MCF 10A (cell line): Measurements from ENCODE around the gene PSORS1C1. TPM values are rescaled to one million over a fixed set of nuclear protein-coding genes. Genes with fewer than 3 reads are reported as not detected.

Source experiments
- BruUV-seq: library from RNA; stranded (reverse); fragments of 400-500 nt; replicated peaks from 2 replicates; lab custom pipeline; 2021; lab: Mats Ljungman, UMichigan
- CTCF ChIA-PET: fragments of 300-600 bp; sonication (Branson Sonifier 250); formaldehyde crosslinking; extraction: SDS; loops from one replicate; lab custom pipeline; 2021; ENCODE audit warnings: antibody characterized with exemption, inconsistent platforms; lab: Yijun Ruan, JAX
- POLR2A ChIA-PET: fragments of 300-600, 350-650 bp; sonication (Branson Sonifier 250); formaldehyde crosslinking; extraction: SDS; loops from one replicate; lab custom pipeline; 2020; ENCODE audit warnings: antibody characterized with exemption, inconsistent platforms; lab: Yijun Ruan, JAX
- DNase-seq: peaks from one replicate; pipeline ENCODE4 v3.0.0-alpha.2; 2018; ENCODE audit not compliant: unreplicated experiment
- H3K27ac Mint-ChIP-seq: one replicate; pipeline ENCODE4 v1.8.0; 2022; ENCODE audit warnings: mild to moderate bottlenecking, low read depth, mixed read lengths; ENCODE audit not compliant: unreplicated experiment
- H3K27me3 Mint-ChIP-seq: one replicate; pipeline ENCODE4 v1.8.0; 2022; ENCODE audit warnings: mixed read lengths; ENCODE audit not compliant: insufficient read depth, unreplicated experiment
- H3K36me3 Mint-ChIP-seq: one replicate; pipeline ENCODE4 v1.8.0; 2022; ENCODE audit warnings: mild to moderate bottlenecking, moderate library complexity, mixed read lengths; ENCODE audit not compliant: insufficient read depth, unreplicated experiment
- H3K4me1 Mint-ChIP-seq: one replicate; pipeline ENCODE4 v1.8.0; 2022; ENCODE audit warnings: mixed read lengths; ENCODE audit not compliant: insufficient read depth, unreplicated experiment
- H3K4me3 Mint-ChIP-seq: one replicate; pipeline ENCODE4 v1.8.0; 2022; ENCODE audit warnings: mild to moderate bottlenecking, moderate library complexity, mixed read lengths; ENCODE audit not compliant: unreplicated experiment
- H3K9me3 Mint-ChIP-seq: one replicate; pipeline ENCODE4 v1.8.0; 2022; ENCODE audit warnings: mixed read lengths; ENCODE audit not compliant: unreplicated experiment
- intact Hi-C: fragments of 100-400 bp; cut with micrococcal nuclease; formaldehyde crosslinking; loops from 2 replicates; pipeline ENCODE4 v1.14.1; 2022
- total RNA-seq: library from RNA; stranded (reverse); gene quantifications from 2 replicates; pipeline ENCODE4 v1.2.3, GENCODE V29; 2022
- TF ChIP-seq, protein P1 (sequence below): fragments of 200-600 bp; IDR thresholded peaks from one replicate; pipeline ENCODE4 v1.8.0; 2022; ENCODE audit warnings: antibody characterized with exemption, mild to moderate bottlenecking; ENCODE audit not compliant: unreplicated experiment

PSORS1C1 gene
- total RNA-seq, 1 experiment from 2014 or later = 7.7 TPM

DNA sequence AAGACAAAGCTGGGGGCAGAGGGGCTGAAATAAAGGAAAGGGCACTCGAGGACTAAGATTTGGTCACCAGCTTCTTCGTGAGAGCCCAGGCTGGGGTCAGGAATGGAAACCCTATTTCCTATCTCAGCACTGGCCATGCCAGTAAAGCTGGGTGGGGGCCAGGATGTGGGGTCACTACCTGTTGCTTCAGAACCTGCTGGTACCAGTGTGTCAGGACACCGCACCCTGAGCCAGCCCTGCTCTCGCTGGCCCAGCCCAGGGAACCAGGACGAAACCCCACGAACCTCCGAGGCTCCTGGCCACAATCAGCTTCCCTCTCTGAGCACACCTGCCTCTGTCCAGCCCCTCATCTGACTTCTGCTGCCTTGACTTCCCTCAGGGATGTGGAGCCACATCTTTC, 3.6 kb downstream of the PSORS1C1 start:
- CTCF ChIA-PET = interaction anchor here (0.6 to 6.8 kb wide), 6 partner anchors 9 to 387 kb away, joined by 4 to 55 read pairs (median 6); partner anchors contain the start of gene MUCL3
- POLR2A ChIA-PET = interaction anchor here (1.4 kb wide), 1 partner anchor 32 kb away, joined by 4 read pairs; no protein-coding TSS in a partner anchor

DNA sequence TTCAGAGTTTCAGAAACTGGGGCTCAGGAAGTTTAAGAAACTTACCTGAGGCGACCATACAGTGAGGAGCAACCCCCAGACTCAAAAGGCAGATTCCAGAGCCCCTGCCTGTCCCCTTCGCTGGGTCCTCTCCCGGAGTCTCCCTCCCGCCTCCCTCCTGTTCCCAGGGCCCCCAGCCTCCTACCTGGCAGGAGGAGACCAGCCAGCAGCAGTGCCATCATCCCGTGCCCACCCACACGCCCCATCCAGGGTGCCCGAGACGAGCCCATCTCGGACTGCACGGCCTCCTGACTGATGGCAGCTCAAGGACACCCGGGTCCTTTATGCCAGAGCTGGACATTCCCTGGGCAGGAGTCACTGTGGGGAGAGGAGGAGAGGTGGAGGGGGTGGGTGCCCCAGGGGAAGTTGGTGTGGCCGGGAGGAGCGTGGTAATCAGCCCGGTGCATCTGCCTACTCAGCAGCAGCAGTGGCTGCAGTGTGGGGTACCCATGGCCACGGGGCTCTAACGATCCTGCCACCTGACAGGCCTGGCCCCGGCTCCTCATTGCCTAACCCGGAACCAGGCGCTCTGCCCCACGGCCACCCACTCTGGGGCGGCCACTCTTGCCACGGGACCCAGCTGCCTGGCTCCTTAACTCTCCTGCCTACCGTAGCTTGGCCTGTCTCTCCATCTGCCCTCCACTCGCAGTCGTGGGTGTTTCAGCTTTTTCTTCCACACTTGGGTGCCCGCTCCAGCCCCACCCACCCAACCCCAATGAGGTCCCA, 5.7 kb downstream of the PSORS1C1 start, which contains the start of gene CDSN:
TSS of gene CDSN (minus strand) at position 296 of the 765 bp plus-strand sequence. CDS start at position 269, 27 bp downstream.
- H3K27ac Mint-ChIP-seq = no peak within 1 kb of the TSS
- peaks cover 32% of the 10 kb centered on the region for H3K4me1 Mint-ChIP-seq
- TF ChIP-seq, protein P1, sequence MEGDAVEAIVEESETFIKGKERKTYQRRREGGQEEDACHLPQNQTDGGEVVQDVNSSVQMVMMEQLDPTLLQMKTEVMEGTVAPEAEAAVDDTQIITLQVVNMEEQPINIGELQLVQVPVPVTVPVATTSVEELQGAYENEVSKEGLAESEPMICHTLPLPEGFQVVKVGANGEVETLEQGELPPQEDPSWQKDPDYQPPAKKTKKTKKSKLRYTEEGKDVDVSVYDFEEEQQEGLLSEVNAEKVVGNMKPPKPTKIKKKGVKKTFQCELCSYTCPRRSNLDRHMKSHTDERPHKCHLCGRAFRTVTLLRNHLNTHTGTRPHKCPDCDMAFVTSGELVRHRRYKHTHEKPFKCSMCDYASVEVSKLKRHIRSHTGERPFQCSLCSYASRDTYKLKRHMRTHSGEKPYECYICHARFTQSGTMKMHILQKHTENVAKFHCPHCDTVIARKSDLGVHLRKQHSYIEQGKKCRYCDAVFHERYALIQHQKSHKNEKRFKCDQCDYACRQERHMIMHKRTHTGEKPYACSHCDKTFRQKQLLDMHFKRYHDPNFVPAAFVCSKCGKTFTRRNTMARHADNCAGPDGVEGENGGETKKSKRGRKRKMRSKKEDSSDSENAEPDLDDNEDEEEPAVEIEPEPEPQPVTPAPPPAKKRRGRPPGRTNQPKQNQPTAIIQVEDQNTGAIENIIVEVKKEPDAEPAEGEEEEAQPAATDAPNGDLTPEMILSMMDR = no peak
- no peak within 1 kb of the TSS for H3K4me3 Mint-ChIP-seq
- no peaks in the 10 kb centered on the region for H3K27me3 Mint-ChIP-seq
- no peaks in the 10 kb centered on the region for H3K9me3 Mint-ChIP-seq
- H3K36me3 Mint-ChIP-seq = peaks cover 11% of the 10 kb centered on the region
- intact Hi-C loops = no loop called here
- DNase-seq = no peak
- BruUV-seq = no TSS peak
- CTCF ChIA-PET = interaction anchor here (1.1 to 2.2 kb wide), 2 partner anchors 33 to 40 kb away, joined by 3 to 6 read pairs; no protein-coding TSS in a partner anchor
- POLR2A ChIA-PET = interaction anchor here (0.6 kb wide), 1 partner anchor 495 kb away, joined by 3 read pairs; the partner anchor contains the start of gene AIF1

More for the DNA sequence above, 3.6 kb downstream of the PSORS1C1 start:
- peaks cover 30% of the 10 kb centered on the region for H3K4me1 Mint-ChIP-seq
- no TSS peak for BruUV-seq
- no peak for DNase-seq
- H3K36me3 Mint-ChIP-seq = peaks cover 6% of the 10 kb centered on the region
- H3K27ac Mint-ChIP-seq = no peak overlapping the region
- no peaks in the 10 kb centered on the region for H3K27me3 Mint-ChIP-seq
- intact Hi-C loops = no loop called here
- H3K4me3 Mint-ChIP-seq = no peak overlapping the region
- TF ChIP-seq, protein P1 = no peak
- no peaks in the 10 kb centered on the region for H3K9me3 Mint-ChIP-seq

DNA sequence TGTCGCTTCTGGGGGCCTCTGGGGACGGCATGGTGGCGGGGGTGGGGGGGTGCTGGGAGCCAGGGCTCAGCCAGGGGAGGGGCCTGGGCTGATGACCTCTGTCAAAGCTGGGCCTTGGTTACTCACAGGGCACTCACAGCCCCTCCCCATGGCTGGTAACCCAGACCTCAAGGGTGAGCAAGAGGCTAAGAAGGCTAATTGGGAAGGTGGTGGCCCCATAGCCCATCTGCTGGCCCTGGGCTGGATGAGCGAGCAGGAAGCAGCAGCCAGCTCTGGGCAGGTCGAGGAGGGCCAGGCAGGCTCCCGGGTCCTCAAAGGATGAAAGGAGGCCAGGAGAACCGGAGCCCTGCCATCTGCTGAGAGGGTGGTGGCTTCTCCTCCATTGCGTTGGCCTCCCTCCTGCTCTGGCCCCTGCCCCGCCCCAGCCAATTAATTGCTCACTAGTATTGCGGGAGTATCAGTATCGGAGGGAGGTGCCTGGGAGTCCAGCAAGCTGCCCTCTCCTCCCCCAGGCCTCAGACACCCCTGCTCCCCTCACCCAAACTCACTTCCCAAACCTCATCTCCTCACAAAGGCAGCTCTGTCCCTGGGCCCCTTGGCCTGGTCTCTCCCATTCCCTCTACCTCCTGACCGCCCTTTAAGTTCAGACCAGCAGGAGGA, 6.7 kb downstream of the PSORS1C1 start:
- intact Hi-C loops = no loop called here
- H3K4me1 Mint-ChIP-seq = peaks cover 34% of the 10 kb centered on the region
- ChIA-PET CTCF (interaction anchor here (0.9 to 1.2 kb wide), 4 partner anchors 34 to 245 kb away, joined by 3 to 5 read pairs (median 4); partner anchors contain the start of gene VARS2), POLR2A (interaction anchor here (0.6 to 1.1 kb wide), 3 partner anchors 24 to 494 kb away, joined by 3 to 4 read pairs (median 3); partner anchors contain the start of gene AIF1)
- DNase-seq = no peak
- TF ChIP-seq, protein P1 = no peak
- H3K27ac Mint-ChIP-seq = no peak overlapping the region
- no peaks in the 10 kb centered on the region for H3K9me3 Mint-ChIP-seq
- H3K27me3 Mint-ChIP-seq = no peaks in the 10 kb centered on the region
- H3K4me3 Mint-ChIP-seq = no peak overlapping the region
- peaks cover 12% of the 10 kb centered on the region for H3K36me3 Mint-ChIP-seq
- no TSS peak for BruUV-seq
